Mucosa of descending colon (tissue), 3 donors: ENCODE results near the gene ATAD3A. TPM values are rescaled to one million over a fixed set of nuclear protein-coding genes. Genes with fewer than 3 reads are reported as not detected.
"Not testable (repeated sequence)": the region's sequence is repeated elsewhere in the genome, so short reads cannot be mapped to it uniquely, and the experiment has no call there.

ENCODE experiments used
- ATAC-seq: fragments of 200-7000 bp; cut with Tn5 transposase; one replicate; pipeline ENCODE4 v1.9.1; 2020; ENCODE audit warnings: mild to moderate bottlenecking, moderate library complexity
- DNase-seq, 3 donors: peaks; one replicate each; pipeline ENCODE4 v3.0.0-alpha.2; 2020
- H3K36me3 ChIP-seq: fragments of 200-600 bp; one replicate; pipeline ENCODE4 v1.8.0; 2021; ENCODE audit warnings: low read depth, mild to moderate bottlenecking
- H3K4me1 ChIP-seq: fragments of 200-600 bp; one replicate; pipeline ENCODE4 v1.8.0; 2021; ENCODE audit warnings: low read depth, mild to moderate bottlenecking
- H3K4me3 ChIP-seq: fragments of 200-600 bp; one replicate; pipeline ENCODE4 v1.8.0; 2021; ENCODE audit warnings: mild to moderate bottlenecking
- H3K9me3 ChIP-seq: fragments of 200-600 bp; one replicate; pipeline ENCODE4 v1.8.0; 2021; ENCODE audit warnings: mild to moderate bottlenecking
- CTCF ChIP-seq: fragments of 200-600 bp; IDR thresholded peaks from one replicate; pipeline ENCODE4 v1.8.0; 2022; ENCODE audit warnings: antibody characterized with exemption, mild to moderate bottlenecking
- intact Hi-C, 2 donors: fragments of 100-400 bp; cut with DNase I in 1 of 2; cut with micrococcal nuclease in 1 of 2; formaldehyde crosslinking; loops; one replicate each; pipeline versions ENCODE4 v1.11.0 to v1.11.1; 2022; cut with DNase I, micrococcal nuclease
- total RNA-seq, 3 donors: library from RNA; stranded (reverse); fragmentation: NEBNext Ultra II Directional in 2 of 3; extraction: Animal tissue kit (Norgen Biotek cat#: 25700) in 2 of 3; gene quantifications; one replicate each; pipeline versions ENCODE4 v1.2.1 to v1.2.4, GENCODE V29; 2021 to 2023
- donor health status: DM: no; HTN: no; CAD: no; lungs with moderate emphysema.
- donor health status: DM: no; HTN: no; CAD: no.
- donor health status: DM: no; HTN: yes; CAD: no.

The ATAD3A gene
- total RNA-seq, 3 donors from 2014 or later, result 18.8 to 35.1 (median 20.8) TPM

GRCh38 chr1:1482856-1483255 is 29.1 kb upstream of the ATAD3A start:
- H3K4me3 ChIP-seq, result no peak overlapping the region
- no peak for TF ChIP-seq CTCF
- DNase-seq (no peak), ATAC-seq (no peak)
- no peaks in the 10 kb centered on the region for H3K9me3 ChIP-seq
- H3K36me3 ChIP-seq, result peaks cover 8% of the 10 kb centered on the region
- intact Hi-C loops, result no loop called here
- no peaks in the 10 kb centered on the region for H3K4me1 ChIP-seq

- Histone ChIP-seq H3K36me3 (peaks cover 8% of the 10 kb centered on the region), H3K4me3 (no peak overlapping the region), H3K4me1 (no peaks in the 10 kb centered on the region), H3K9me3 (no peaks in the 10 kb centered on the region)
- no peak for TF ChIP-seq CTCF
- ATAC-seq, result no peak
- no peak for DNase-seq
- intact Hi-C loops, result no loop called here
These were observed 28.2 kb upstream of the ATAD3A start for GRCh38 chr1:1483714-1484113.

GRCh38 chr1:1484976-1485750 is 26.8 kb upstream of the ATAD3A start:
- H3K9me3 ChIP-seq, H3K4me3 ChIP-seq, ATAC-seq, H3K4me1 ChIP-seq, DNase-seq, H3K36me3 ChIP-seq, intact Hi-C loops: not testable (repeated sequence)

- H3K36me3 ChIP-seq, H3K9me3 ChIP-seq, ATAC-seq, H3K4me1 ChIP-seq, H3K4me3 ChIP-seq, DNase-seq, intact Hi-C loops: not testable (repeated sequence)
These were observed 26.1 kb upstream of the ATAD3A start for GRCh38 chr1:1485755-1486317.

- TF ChIP-seq CTCF, result no peak
- no peak overlapping the region for H3K4me3 ChIP-seq
- no peaks in the 10 kb centered on the region for H3K4me1 ChIP-seq
- DNase-seq, result no peak
- intact Hi-C loops, result no loop called here
- ATAC-seq, result no peak
- peaks cover under 1% of the 10 kb centered on the region for H3K9me3 ChIP-seq
- no peaks in the 10 kb centered on the region for H3K36me3 ChIP-seq
These were observed 24.3 kb upstream of the ATAD3A start for GRCh38 chr1:1487701-1488100.

GRCh38 chr1:1489231-1489630 is 22.7 kb upstream of the ATAD3A start:
- DNase-seq (no peak), ATAC-seq (no peak)
- Histone ChIP-seq H3K9me3 (peaks cover 13% of the 10 kb centered on the region), H3K4me1 (no peaks in the 10 kb centered on the region), H3K36me3 (no peaks in the 10 kb centered on the region), H3K4me3 (no peak overlapping the region)
- intact Hi-C loops, result no loop called here
- TF ChIP-seq CTCF, result no peak
